HepG2 (cell line): ENCODE measurements around the gene ARMH1. TPM values are rescaled to one million over a fixed set of nuclear protein-coding genes. Genes with fewer than 3 reads are reported as not detected.

Experiments used
- ATAC-seq: fragments of 200-7000 bp; cut with Tn5 transposase; 3 replicates; pipeline ENCODE4 v1.9.1; 2020; ENCODE audit warnings: mild to moderate bottlenecking, moderate library complexity
- BruUV-seq: library from RNA; stranded (reverse); fragments of 400-500 nt; replicated peaks from 2 replicates; lab custom pipeline; 2021; lab: Mats Ljungman, UMichigan
- CTCF ChIA-PET: fragments of 300-600 bp; formaldehyde crosslinking; extraction: SDS; loops from one replicate; lab custom pipeline; 2021; ENCODE audit warnings: low total read pairs, inconsistent platforms, low intra/inter-chr PET ratio; lab: Yijun Ruan, JAX
- POLR2A ChIA-PET: fragments of 350-600 bp; sonication (Branson Sonifier 250); formaldehyde crosslinking; loops from one replicate; lab custom pipeline; 2020; ENCODE audit warnings: antibody characterized with exemption, inconsistent platforms; lab: Yijun Ruan, JAX
- DNase-seq: peaks from one replicate; pipeline ENCODE4 v3.0.0-alpha.2; 2015; ENCODE audit warnings: low spot score
- FAIRE-seq: peaks from 3 replicates; lab custom pipeline; 2011; peaks lifted over from hg19 to GRCh38; lab: Jason Lieb, UNC
- H2AFZ ChIP-seq: one replicate; pipeline ENCODE4 v1.6.1; 2011; ENCODE audit warnings: low read length, inconsistent platforms
- H3K27ac ChIP-seq: fragments of 300-600 bp; 3 replicates; pipeline ENCODE4 v1.8.0; 2011; ENCODE audit warnings: mixed run types, mild to moderate bottlenecking, mixed read lengths, low read length, inconsistent platforms; ENCODE audit not compliant: insufficient read depth; ENCODE audit errors: extremely low read length
- H3K27me3 ChIP-seq, 2 experiments: fragments of 200-600 bp in 1 of 2; 2 replicates in 1 of 2; 3 replicates in 1 of 2; pipeline versions ENCODE4 v1.6.0 to v1.8.0; 2011; ENCODE audit warnings: low read length in 2 of 2, mild to moderate bottlenecking in 2 of 2, moderate library complexity in 2 of 2, inconsistent platforms in 1 of 2; ENCODE audit not compliant: insufficient read depth in 2 of 2, control insufficient read depth in 1 of 2
- H3K36me3 ChIP-seq, 2 experiments: fragments of 200-600 bp in 1 of 2; replicated peaks in 1 of 2; 2 replicates in 1 of 2; 3 replicates in 1 of 2; pipeline versions ENCODE4 v1.5.1 to v1.8.0; 2011; ENCODE audit warnings: low read length in 2 of 2, inconsistent platforms in 1 of 2; ENCODE audit not compliant: insufficient read depth in 2 of 2, control insufficient read depth in 1 of 2
- H3K4me1 ChIP-seq: 2 replicates; pipeline ENCODE4 v1.5.1; 2012; ENCODE audit warnings: low read length, inconsistent platforms; ENCODE audit not compliant: insufficient read depth
- H3K4me2 ChIP-seq: 2 replicates; pipeline ENCODE4 v1.6.0; 2011; ENCODE audit warnings: low read depth, low read length, inconsistent platforms
- H3K4me3 ChIP-seq, 3 experiments: fragments of 200-600 bp in 1 of 3; sonication (generic), shearing (Covaris generic) in 1 of 3; replicated peaks in 1 of 3; 2 replicates each; pipeline ENCODE4 v1.5.1; 2011 to 2016; ENCODE audit warnings: low read length in 3 of 3, inconsistent platforms in 2 of 3, low read depth in 2 of 3, mild to moderate bottlenecking in 2 of 3, control low read depth in 1 of 3, mixed read lengths in 1 of 3; ENCODE audit not compliant: insufficient read depth in 1 of 3
- H3K79me2 ChIP-seq: one replicate; pipeline ENCODE4 v1.6.1; 2011; ENCODE audit warnings: low read length, inconsistent platforms; ENCODE audit not compliant: insufficient read depth
- H3K9ac ChIP-seq: 2 replicates; pipeline ENCODE4 v1.6.0; 2011; ENCODE audit warnings: mild to moderate bottlenecking, low read depth, low read length, inconsistent platforms; ENCODE audit not compliant: insufficient read depth
- H3K9me3 ChIP-seq: 2 replicates; pipeline ENCODE4 v1.5.1; 2012; ENCODE audit warnings: mild to moderate bottlenecking, low read length
- H4K20me1 ChIP-seq: 2 replicates; pipeline ENCODE4 v1.6.0; 2011; ENCODE audit warnings: inconsistent platforms, mild to moderate bottlenecking, low read length, moderate library complexity; ENCODE audit not compliant: insufficient read depth
- NBN ChIP-seq: fragments of 450-650 bp; conservative IDR thresholded peaks from 2 replicates; pipeline ENCODE4 v1.6.1; 2017
- U2AF1 ChIP-seq: fragments of 200-400 bp; formaldehyde crosslinking; optimal IDR thresholded peaks from 2 replicates; pipeline ENCODE3; 2017; ENCODE audit warnings: mild to moderate bottlenecking, low read depth, low read length
- ZFP36 ChIP-seq: fragments of 150-350 bp; IDR thresholded peaks from 2 replicates; pipeline ENCODE4 v1.6.1; 2018; ENCODE audit warnings: borderline replicate concordance, low read length, low read depth; ENCODE audit not compliant: partially characterized antibody
- ZNF263 ChIP-seq: sonication (generic); formaldehyde crosslinking; IDR thresholded peaks from 2 replicates; pipeline ENCODE4 v1.4.0; 2020; ENCODE audit warnings: missing genetic modification reagents
- ZNF777 ChIP-seq: sonication (generic); formaldehyde crosslinking; IDR thresholded peaks from 2 replicates; pipeline ENCODE4 v1.4.0; 2020; ENCODE audit warnings: missing genetic modification reagents
- ZNF839 ChIP-seq: sonication (generic); formaldehyde crosslinking; IDR thresholded peaks from 2 replicates; pipeline ENCODE4 v1.4.0; 2020; ENCODE audit warnings: missing genetic modification reagents, mild to moderate bottlenecking, borderline replicate concordance
- ZSCAN31 ChIP-seq: sonication (generic); formaldehyde crosslinking; IDR thresholded peaks from 2 replicates; pipeline ENCODE4 v1.5.0; 2020; ENCODE audit warnings: low read depth, mild to moderate bottlenecking, missing genetic modification reagents
- WGBS: methylation state at CpG from one replicate; pipeline ENCODE4 v1.1.6; 2017; ENCODE audit warnings: low lambda C conversion rate; 5-methylcytosine and 5-hydroxymethylcytosine counted together
- in situ Hi-C: cut with HindIII; loops from 2 replicates; pipeline ENCODE4 v1.10.0; 2017; ENCODE audit warnings: low pct_unique_long_range_greater_than_20kb; ENCODE audit not compliant: extremely low pct_ligation_motif_present
- intact Hi-C: fragments of 100-400 bp; cut with micrococcal nuclease; formaldehyde crosslinking; loops from one replicate; pipeline ENCODE4 v1.10.0; 2022; ENCODE audit not compliant: unreplicated experiment
- polyA plus RNA-seq, 8 experiments: library from polyadenylated mRNA; depleted of rRNA in 3 of 8; stranded (reverse) in 7 of 8; unstranded in 1 of 8; fragments of >200 nt; fragmentation: Illumina TruSeq in 4 of 8; extraction: Trizol in 4 of 8; gene quantifications; 2 replicates each; pipeline versions ENCODE4 v1.2.1 to v1.2.3, GENCODE V29; 2011 to 2016; ENCODE audit warnings: low read depth in 4 of 8, missing spikeins in 1 of 8, mixed read lengths in 1 of 8; ENCODE audit not compliant: insufficient read depth in 1 of 8
- total RNA-seq, 5 experiments: library from RNA; depleted of rRNA; stranded (reverse); fragments of >200 nt; fragmentation: Illumina TruSeq; extraction: Trizol; gene quantifications; 2 replicates each; pipeline ENCODE4 v1.2.3, GENCODE V29; 2016; ENCODE audit warnings: low read depth in 1 of 5
- TF ChIP-seq, protein P1 (sequence below), 2 experiments: sonication (generic) in 1 of 2; formaldehyde crosslinking in 1 of 2; IDR thresholded peaks; 2 replicates each; pipeline versions ENCODE4 v1.4.0 to v1.6.1; 2016 to 2020; ENCODE audit warnings: borderline replicate concordance in 1 of 2, low read depth in 1 of 2, mild to moderate bottlenecking in 1 of 2, missing genetic modification reagents in 1 of 2
- TF ChIP-seq, protein P2 (sequence below): sonication (generic); formaldehyde crosslinking; conservative IDR thresholded peaks from 2 replicates; pipeline ENCODE4 v1.5.0; 2020; ENCODE audit warnings: missing genetic modification reagents
- TF ChIP-seq, protein P3 (sequence below): sonication (generic); formaldehyde crosslinking; IDR thresholded peaks from 2 replicates; pipeline ENCODE4 v1.4.0; 2020; ENCODE audit warnings: mild to moderate bottlenecking, missing genetic modification reagents

Gene ARMH1
- total and polyA plus RNA-seq, 2 of the 13 experiments (the other 11 are each of a cell fraction or from before 2014, with no cell fraction given): 0.69 TPM; not detected in 1

- Histone ChIP-seq H3K9me3 (no peaks in the 10 kb centered on the region), H3K4me3 (no peak overlapping the region), H3K79me2 (peaks cover 5% of the 10 kb centered on the region), H3K9ac (no peak overlapping the region), H3K27ac (no peak overlapping the region), H3K4me2 (peak overlapping the region; percentile 95), H4K20me1 (no peaks in the 10 kb centered on the region), H3K27me3 (no peaks in the 10 kb centered on the region), H2AFZ (no peak overlapping the region), H3K36me3 (0 out of 5 replicates have a peak, but pooled peaks cover 0 to 2% of the 10 kb centered on the region in 2 experiments), H3K4me1 (peaks cover 46% of the 10 kb centered on the region)
- in situ Hi-C loops: no loop called here
- ChIA-PET CTCF (no interaction called here), POLR2A (interaction anchor here (1.5 to 3.5 kb wide), 4 partner anchors 10 to 49 kb away, joined by 3 to 34 read pairs (median 20); no protein-coding TSS in a partner anchor)
- TF ChIP-seq, protein P1, sequence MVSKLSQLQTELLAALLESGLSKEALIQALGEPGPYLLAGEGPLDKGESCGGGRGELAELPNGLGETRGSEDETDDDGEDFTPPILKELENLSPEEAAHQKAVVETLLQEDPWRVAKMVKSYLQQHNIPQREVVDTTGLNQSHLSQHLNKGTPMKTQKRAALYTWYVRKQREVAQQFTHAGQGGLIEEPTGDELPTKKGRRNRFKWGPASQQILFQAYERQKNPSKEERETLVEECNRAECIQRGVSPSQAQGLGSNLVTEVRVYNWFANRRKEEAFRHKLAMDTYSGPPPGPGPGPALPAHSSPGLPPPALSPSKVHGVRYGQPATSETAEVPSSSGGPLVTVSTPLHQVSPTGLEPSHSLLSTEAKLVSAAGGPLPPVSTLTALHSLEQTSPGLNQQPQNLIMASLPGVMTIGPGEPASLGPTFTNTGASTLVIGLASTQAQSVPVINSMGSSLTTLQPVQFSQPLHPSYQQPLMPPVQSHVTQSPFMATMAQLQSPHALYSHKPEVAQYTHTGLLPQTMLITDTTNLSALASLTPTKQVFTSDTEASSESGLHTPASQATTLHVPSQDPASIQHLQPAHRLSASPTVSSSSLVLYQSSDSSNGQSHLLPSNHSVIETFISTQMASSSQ (IDR thresholded peaks at IDR 0.05; ENCODE audit: low read depth): no peak
- TF ChIP-seq, protein P1 (CRISPR knock-in tag; IDR thresholded peaks at IDR 0.05; ENCODE audit: borderline replicate concordance): no peak
- TF ChIP-seq ZSCAN31: no peak
- TF ChIP-seq, protein P2, sequence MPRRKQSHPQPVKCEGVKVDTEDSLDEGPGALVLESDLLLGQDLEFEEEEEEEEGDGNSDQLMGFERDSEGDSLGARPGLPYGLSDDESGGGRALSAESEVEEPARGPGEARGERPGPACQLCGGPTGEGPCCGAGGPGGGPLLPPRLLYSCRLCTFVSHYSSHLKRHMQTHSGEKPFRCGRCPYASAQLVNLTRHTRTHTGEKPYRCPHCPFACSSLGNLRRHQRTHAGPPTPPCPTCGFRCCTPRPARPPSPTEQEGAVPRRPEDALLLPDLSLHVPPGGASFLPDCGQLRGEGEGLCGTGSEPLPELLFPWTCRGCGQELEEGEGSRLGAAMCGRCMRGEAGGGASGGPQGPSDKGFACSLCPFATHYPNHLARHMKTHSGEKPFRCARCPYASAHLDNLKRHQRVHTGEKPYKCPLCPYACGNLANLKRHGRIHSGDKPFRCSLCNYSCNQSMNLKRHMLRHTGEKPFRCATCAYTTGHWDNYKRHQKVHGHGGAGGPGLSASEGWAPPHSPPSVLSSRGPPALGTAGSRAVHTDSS (CRISPR knock-in tag): no peak
- TF ChIP-seq NBN: no peak
- no peak for TF ChIP-seq ZNF263 (CRISPR knock-in tag)
- TF ChIP-seq U2AF1: no peak
- no peak for TF ChIP-seq ZNF839
- no peak for TF ChIP-seq ZFP36
- TF ChIP-seq ZNF777: no peak
- TF ChIP-seq, protein P3, sequence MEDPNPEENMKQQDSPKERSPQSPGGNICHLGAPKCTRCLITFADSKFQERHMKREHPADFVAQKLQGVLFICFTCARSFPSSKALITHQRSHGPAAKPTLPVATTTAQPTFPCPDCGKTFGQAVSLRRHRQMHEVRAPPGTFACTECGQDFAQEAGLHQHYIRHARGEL (CRISPR knock-in tag): no peak
- WGBS: 94% methylated on average over 13 of the region's 13 CpGs
- no peak for FAIRE-seq
- BruUV-seq: no TSS peak
- no peak for DNase-seq
- ATAC-seq: no peak
- intact Hi-C loops: no loop called here
These were observed 2.1 kb upstream of the ARMH1 start for GRCh38 chr1:44672254-44672955.
